ENCODE results near the gene WDR27.
"Not testable (repeated sequence)": the region's sequence is repeated elsewhere in the genome, so short reads cannot be mapped to it uniquely, and the experiment has no call there.

Gene WDR27

GRCh38 chr6:169638915-169639314 lies 62.9 kb downstream of the WDR27 start:
- no peak for DNase-seq

- no peak for DNase-seq
These were observed 63.4 kb downstream of the WDR27 start for GRCh38 chr6:169638388-169638787.

- DNase-seq, result no peak
These were observed 66.5 kb downstream of the WDR27 start for GRCh38 chr6:169635345-169635744.

GRCh38 chr6:169632841-169633240 lies 69.0 kb downstream of the WDR27 start:
- no peak for DNase-seq

GRCh38 chr6:169629256-169629655 lies 72.6 kb downstream of the WDR27 start:
- DNase-seq, result no peak

- no peak for DNase-seq
These were observed 73.9 kb downstream of the WDR27 start for GRCh38 chr6:169627736-169628607.

- DNase-seq, result no peak
These were observed 75.2 kb downstream of the WDR27 start for GRCh38 chr6:169626649-169627048.

GRCh38 chr6:169626169-169626568 lies 75.7 kb downstream of the WDR27 start:
- no peak for DNase-seq

GRCh38 chr6:169625376-169625775 lies 76.5 kb downstream of the WDR27 start:
- DNase-seq, result no peak

GRCh38 chr6:169624785-169625184 lies 77.0 kb downstream of the WDR27 start:
- no peak for DNase-seq

GRCh38 chr6:169623975-169624374 lies 77.9 kb downstream of the WDR27 start:
- DNase-seq, result no peak

GRCh38 chr6:169623343-169623742 lies 78.5 kb downstream of the WDR27 start:
- no peak for DNase-seq

- no peak for DNase-seq
These were observed 79.2 kb downstream of the WDR27 start for GRCh38 chr6:169622618-169623017.

- DNase-seq, result no peak
These were observed 80.5 kb downstream of the WDR27 start for GRCh38 chr6:169621311-169621710.

GRCh38 chr6:169620171-169621130 lies 81.4 kb downstream of the WDR27 start:
- no peak for DNase-seq

- DNase-seq, result no peak
These were observed 82.2 kb downstream of the WDR27 start for GRCh38 chr6:169619650-169620049.

GRCh38 chr6:169618526-169619490 lies 83.0 kb downstream of the WDR27 start:
- DNase-seq, result no peak

- DNase-seq, result no peak
These were observed 84.3 kb downstream of the WDR27 start for GRCh38 chr6:169617562-169617961.

GRCh38 chr6:169608609-169609008 lies 93.2 kb downstream of the WDR27 start:
- not testable (repeated sequence) for DNase-seq

- no peak for DNase-seq
These were observed 97.8 kb downstream of the WDR27 start for GRCh38 chr6:169604076-169604475.

- not testable (repeated sequence) for DNase-seq
These were observed 100.7 kb downstream of the WDR27 start for GRCh38 chr6:169601129-169601528.

- no peak for DNase-seq
These were observed 109.3 kb downstream of the WDR27 start for GRCh38 chr6:169592558-169592957.
